HG03342 (cell line): ENCODE measurements around the gene BTG1.

Experiments used
- ATAC-seq: cut with Tn5 transposase; IDR thresholded peaks from one replicate; pipeline ENCODE4 v1.9.1; 2021; ENCODE audit warnings: mild to moderate bottlenecking, moderate library complexity; ENCODE audit not compliant: unreplicated experiment

Gene BTG1

DNA sequence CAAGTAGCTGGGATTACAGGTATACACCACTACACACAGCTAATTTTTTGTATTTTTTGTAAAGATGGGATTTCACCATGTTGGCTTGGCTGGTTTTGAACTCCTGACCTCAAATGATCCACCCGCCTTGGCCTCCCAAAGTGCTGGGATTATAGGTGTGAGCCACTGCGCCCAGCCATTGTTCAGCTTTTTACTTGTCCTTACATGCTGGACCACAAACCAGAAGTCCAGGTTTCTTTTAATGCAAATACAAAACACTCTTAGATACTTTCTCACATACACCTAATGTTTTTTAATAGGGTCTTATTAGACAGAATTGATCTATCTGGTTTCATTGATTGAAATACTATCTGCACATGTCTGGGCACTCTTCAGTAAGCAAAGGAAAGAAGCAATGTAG is 40.5 kb downstream of the BTG1 start:
- no peak for ATAC-seq

DNA sequence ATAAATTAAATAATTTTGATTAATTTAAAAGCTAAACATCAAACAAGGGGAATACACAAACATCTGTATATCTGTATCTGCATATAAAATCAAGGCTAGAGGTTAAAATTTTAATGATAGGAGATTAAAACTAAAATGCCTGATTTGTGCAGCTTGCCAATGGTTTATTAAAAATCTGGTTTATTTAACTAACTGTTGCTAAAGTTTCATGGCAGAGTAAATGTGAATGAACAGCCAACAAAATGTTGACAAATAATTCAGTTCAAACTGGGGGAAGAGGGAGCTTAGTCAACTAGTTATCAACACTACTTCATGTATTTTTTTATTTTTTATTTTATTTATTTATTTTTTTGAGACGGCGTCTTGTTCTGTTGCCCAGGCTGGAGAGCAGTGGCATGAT is 43.0 kb downstream of the BTG1 start:
- ATAC-seq, result no peak

DNA sequence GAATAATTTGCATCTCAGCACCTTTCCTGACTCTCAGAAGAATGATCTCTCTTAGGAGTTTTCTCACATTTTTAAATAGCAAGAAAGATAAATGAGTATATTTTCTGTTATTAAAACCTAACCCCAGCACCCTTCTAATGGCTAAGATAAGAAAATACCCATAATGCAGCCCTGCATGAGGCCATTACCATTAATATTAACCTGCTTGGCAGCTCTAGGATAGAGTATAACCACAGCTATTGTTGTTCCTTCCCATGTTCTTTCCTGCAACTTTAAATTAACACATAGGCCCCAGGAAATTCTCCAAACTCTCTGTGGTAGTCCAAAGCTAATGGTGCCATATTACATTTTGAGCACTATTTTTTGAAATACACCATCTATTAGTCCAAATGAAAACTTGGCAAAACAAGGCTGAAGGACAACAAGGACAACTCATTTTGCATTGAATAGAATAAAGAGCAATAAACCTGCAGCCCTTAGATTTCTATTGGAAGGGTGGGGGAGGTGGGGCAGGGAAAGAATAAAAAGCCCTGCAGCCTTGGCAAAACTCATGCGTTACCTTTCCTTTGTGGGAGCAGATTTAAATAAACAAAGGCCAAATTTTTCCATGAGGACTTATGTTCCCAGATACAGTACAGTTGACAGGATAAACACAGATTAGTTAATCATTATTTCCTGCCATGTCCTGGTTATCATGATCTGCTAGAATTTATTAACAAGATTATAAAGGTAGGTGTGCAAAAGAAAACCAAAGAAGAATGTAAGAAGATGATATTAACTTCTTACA is 46.9 kb downstream of the BTG1 start:
- ATAC-seq, result no peak

DNA sequence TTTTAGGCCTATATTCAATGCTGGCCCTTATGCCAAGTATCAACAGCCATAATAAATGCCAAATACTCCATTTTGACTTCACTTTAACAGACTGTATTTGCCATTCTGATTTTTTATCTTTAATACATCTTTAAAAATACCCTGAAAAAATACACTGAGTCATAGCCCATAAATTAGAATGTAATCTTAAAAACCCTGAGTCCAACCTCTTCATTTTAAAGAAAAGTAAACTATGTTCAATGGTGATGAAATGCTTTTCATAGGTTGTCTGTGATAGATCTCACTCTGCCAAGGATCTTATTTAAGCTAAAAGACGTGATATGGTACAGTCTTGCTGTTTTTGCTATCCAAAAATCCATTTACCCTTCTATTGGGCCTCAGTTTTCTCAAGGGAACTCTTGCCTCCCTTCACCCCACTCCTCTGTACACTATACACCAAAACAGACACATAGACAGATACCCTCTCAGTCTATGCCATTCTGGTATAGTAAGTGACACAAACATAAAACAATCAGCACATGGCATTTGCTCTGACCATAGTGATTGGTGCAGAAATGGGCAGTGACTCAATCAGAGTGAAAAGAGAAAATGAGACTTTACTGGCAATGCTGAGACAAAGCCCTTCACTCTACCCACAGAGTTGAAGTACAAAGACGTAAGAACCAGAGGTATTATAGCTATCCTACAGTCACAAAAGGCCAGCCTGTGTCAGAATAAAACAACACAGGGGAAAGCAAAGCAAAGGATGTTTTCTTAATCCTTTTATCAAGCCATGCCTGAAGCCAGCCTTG is 49.1 kb downstream of the BTG1 start:
- no peak for ATAC-seq

DNA sequence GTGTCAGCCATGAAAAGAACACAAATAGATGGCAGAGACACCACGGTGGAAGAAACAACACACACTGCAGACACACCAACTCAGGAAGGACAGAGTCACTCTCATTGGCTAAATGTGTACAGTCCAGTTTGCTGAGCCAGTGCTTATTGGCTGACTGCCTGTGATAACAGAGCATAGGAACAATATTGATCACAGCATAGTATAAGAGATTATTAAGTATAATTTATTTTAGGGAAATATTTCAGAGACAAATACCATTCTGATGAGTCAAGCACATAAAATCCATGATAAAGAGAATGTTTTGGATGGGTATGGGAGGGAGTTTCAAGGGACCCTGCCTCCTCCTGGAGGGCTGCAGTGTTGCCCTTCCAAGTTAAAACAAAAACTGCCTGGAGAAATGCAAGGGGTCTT is 50.9 kb downstream of the BTG1 start:
- ATAC-seq, result peak; percentile 29

DNA sequence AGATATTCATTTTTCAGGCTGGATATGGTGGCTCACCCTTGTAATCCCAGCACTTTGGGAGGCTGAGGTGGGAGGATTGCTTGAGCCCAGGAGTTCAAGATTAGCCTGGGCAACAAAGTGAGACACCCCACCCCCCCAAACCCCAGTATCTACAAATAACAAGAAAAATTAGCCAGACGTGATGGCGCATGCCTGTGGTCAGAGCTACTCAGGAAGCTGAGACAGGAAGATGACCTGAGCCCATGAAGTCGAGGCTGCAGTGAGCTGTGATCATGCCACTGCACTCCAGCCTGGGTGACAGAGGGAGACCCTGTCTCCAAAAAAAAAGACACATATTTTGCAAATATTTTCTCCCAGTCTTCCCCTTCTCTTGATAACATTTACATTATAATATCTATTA is 51.3 kb downstream of the BTG1 start:
- peak; percentile 48 for ATAC-seq
